ENCODE measurements around the gene ATP2A3.

ATP2A3 gene

GRCh38 chr17:3972281-3972731 lies 8.1 kb upstream of the ATP2A3 start:
- DNase-seq, result no peak

GRCh38 chr17:3970668-3971067 lies 6.4 kb upstream of the ATP2A3 start:
- DNase-seq, result no peak

GRCh38 chr17:3969963-3970362 lies 5.7 kb upstream of the ATP2A3 start:
- no peak for DNase-seq

- DNase-seq, result no peak
Observed at GRCh38 chr17:3968886-3969524, 4.8 kb upstream of the ATP2A3 start.

- DNase-seq, result no peak
Observed at GRCh38 chr17:3968015-3968414, 3.8 kb upstream of the ATP2A3 start.

- no peak for DNase-seq
Observed at GRCh38 chr17:3966720-3967363, 2.6 kb upstream of the ATP2A3 start.

- peak; percentile 34 for DNase-seq
Observed at GRCh38 chr17:3965118-3965800, 1.0 kb upstream of the ATP2A3 start.

GRCh38 chr17:3963237-3964201 lies 718 bp downstream of the ATP2A3 start:
- DNase-seq, result no peak

GRCh38 chr17:3962965-3963236 lies 1.3 kb downstream of the ATP2A3 start:
- DNase-seq, result no peak

- no peak for DNase-seq
Observed at GRCh38 chr17:3962217-3962964, 1.8 kb downstream of the ATP2A3 start.

GRCh38 chr17:3961564-3962047 lies 2.6 kb downstream of the ATP2A3 start:
- DNase-seq, result no peak

- no peak for DNase-seq
Observed at GRCh38 chr17:3960764-3961163, 3.5 kb downstream of the ATP2A3 start.

GRCh38 chr17:3959921-3960601 lies 4.2 kb downstream of the ATP2A3 start:
- no peak for DNase-seq

- DNase-seq, result peak; percentile 42
Observed at GRCh38 chr17:3959295-3959899, 4.8 kb downstream of the ATP2A3 start.

GRCh38 chr17:3957735-3958599 lies 6.3 kb downstream of the ATP2A3 start:
- no peak for DNase-seq

- no peak for DNase-seq
Observed at GRCh38 chr17:3956983-3957382, 7.3 kb downstream of the ATP2A3 start.

- DNase-seq, result no peak
Observed at GRCh38 chr17:3956327-3956957, 7.8 kb downstream of the ATP2A3 start.

GRCh38 chr17:3955673-3955988 lies 8.6 kb downstream of the ATP2A3 start:
- no peak for DNase-seq

- DNase-seq, result no peak
Observed at GRCh38 chr17:3954976-3955672, 9.1 kb downstream of the ATP2A3 start.

Measured in HCEC 1CT (cell line).